ENCODE results near the gene TICAM2.

Gene TICAM2

DNA sequence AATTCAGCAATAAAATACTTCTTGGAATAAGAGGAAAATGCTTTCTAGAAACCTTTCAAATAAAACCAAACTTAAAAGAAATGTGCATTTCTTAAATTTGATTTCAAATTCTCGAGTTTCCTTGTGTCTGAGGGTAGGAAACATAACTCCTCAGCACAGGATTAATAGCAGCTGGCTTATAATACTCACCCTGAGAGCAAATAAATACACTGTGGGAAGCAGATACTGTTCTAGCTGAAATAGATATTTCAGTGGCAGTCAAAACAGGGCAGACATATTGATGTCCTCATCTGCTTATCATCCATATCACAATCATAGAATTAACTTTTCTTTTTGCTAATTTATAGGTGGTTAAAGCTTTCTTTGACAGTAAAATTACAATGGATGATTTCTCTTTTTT lies 33.6 kb downstream of the TICAM2 start:
- no peaks in the 10 kb centered on the region for H3K9me3 Mint-ChIP-seq
- H3K27ac Mint-ChIP-seq: no peak overlapping the region
- H3K36me3 Mint-ChIP-seq (ENCODE audit: low read depth): no peaks in the 10 kb centered on the region
- H3K27me3 Mint-ChIP-seq: peaks cover 7% of the 10 kb centered on the region
- no peaks in the 10 kb centered on the region for H3K4me1 Mint-ChIP-seq (ENCODE audit: low read depth)
- H3K4me3 Mint-ChIP-seq: no peak overlapping the region

DNA sequence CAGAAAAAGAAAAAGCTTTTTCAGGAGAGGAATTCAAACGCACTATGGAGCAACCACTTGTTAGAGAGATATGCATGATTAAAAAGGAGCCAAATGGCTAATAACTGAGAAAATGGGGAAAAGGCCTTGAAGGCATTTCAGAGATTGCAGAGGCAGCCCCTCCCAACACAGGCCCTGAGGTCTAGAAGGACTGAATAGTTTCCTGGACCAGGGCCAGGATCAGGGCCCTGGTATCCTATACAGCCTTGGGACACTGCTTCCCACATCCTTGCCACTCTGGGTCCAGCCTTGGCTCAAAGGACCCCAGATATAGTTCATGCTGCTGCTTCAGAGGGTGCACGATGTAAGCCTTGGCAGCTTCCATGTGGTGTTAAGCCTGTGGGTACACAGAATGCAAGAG lies 37.0 kb downstream of the TICAM2 start:
- H3K4me1 Mint-ChIP-seq (ENCODE audit: low read depth): no peaks in the 10 kb centered on the region
- no peak overlapping the region for H3K27ac Mint-ChIP-seq
- peaks cover 14% of the 10 kb centered on the region for H3K27me3 Mint-ChIP-seq
- no peaks in the 10 kb centered on the region for H3K9me3 Mint-ChIP-seq
- no peaks in the 10 kb centered on the region for H3K36me3 Mint-ChIP-seq (ENCODE audit: low read depth)
- no peak overlapping the region for H3K4me3 Mint-ChIP-seq

DNA sequence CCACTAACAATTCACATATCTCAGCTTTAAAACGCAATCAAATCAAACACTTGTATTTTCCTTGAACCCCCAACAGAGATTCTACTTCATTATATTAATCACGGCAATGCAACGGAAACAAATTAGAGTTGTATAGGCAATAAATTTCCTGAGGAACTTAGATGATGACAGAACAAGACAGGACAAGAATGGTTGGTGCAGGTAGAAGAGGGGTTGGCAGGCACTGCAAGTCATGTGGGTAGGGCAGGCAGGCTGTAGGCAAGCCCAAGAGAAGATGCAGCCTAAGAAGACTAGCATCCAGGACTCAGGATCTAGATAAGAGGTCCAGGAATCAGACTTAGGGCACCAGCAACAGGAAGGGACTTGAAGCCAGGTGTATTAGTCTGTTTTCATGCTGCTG lies 41.1 kb downstream of the TICAM2 start:
- H3K27me3 Mint-ChIP-seq: peaks cover 14% of the 10 kb centered on the region
- no peaks in the 10 kb centered on the region for H3K9me3 Mint-ChIP-seq
- no peaks in the 10 kb centered on the region for H3K36me3 Mint-ChIP-seq (ENCODE audit: low read depth)
- no peak overlapping the region for H3K27ac Mint-ChIP-seq
- no peak overlapping the region for H3K4me3 Mint-ChIP-seq
- no peaks in the 10 kb centered on the region for H3K4me1 Mint-ChIP-seq (ENCODE audit: low read depth)

DNA sequence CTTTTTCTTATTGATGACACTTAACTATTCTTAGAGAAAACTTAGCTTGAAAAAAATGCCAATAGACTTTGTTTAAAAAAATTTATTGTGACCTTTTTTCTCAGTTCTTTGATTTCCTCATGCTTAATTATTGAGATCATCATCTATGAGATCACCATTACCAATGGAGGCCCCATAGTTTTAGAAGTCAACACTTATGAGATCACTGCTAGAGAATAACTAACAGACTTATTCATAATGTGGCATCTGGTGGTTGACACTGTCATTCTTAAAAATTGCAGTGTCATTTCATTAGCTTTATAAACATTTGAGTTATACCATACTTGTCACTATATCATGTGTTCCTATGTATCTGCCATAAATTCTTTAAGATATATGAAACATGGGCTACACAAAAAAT lies 42.8 kb downstream of the TICAM2 start:
- Mint-ChIP-seq H3K27me3 (peaks cover 14% of the 10 kb centered on the region), H3K4me1 (ENCODE audit: low read depth) (no peaks in the 10 kb centered on the region), H3K27ac (no peak overlapping the region), H3K4me3 (no peak overlapping the region), H3K9me3 (no peaks in the 10 kb centered on the region), H3K36me3 (ENCODE audit: low read depth) (no peaks in the 10 kb centered on the region)

DNA sequence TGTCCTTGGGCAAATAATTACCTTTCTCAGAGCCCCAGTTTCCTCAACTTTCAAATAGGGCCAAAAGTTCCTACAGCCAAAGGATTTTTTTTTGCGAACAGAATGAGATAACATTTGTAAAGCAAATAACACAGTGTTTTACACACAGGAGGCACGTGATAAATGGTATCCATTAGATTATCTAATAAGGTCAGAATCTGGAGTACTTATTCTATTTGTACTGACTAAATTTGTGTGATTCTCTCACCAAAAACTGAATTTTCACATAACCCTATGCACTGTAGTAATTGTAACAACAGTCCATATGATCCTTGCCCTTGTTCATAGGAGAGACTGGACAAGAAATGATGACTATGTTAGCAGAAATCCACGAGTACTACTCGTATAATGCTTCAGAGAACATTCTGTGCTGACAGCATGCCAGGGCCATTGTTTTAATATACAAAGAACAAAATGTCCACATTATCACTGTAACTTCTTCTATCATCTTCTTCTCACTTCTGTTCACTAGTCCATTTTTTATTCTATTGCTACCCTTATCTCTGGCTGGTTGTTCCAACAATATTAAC lies 43.8 kb downstream of the TICAM2 start:
- Mint-ChIP-seq H3K4me3 (no peak overlapping the region), H3K9me3 (no peaks in the 10 kb centered on the region), H3K27me3 (peaks cover 11% of the 10 kb centered on the region), H3K36me3 (ENCODE audit: low read depth) (no peaks in the 10 kb centered on the region), H3K27ac (no peak overlapping the region), H3K4me1 (ENCODE audit: low read depth) (no peaks in the 10 kb centered on the region)

DNA sequence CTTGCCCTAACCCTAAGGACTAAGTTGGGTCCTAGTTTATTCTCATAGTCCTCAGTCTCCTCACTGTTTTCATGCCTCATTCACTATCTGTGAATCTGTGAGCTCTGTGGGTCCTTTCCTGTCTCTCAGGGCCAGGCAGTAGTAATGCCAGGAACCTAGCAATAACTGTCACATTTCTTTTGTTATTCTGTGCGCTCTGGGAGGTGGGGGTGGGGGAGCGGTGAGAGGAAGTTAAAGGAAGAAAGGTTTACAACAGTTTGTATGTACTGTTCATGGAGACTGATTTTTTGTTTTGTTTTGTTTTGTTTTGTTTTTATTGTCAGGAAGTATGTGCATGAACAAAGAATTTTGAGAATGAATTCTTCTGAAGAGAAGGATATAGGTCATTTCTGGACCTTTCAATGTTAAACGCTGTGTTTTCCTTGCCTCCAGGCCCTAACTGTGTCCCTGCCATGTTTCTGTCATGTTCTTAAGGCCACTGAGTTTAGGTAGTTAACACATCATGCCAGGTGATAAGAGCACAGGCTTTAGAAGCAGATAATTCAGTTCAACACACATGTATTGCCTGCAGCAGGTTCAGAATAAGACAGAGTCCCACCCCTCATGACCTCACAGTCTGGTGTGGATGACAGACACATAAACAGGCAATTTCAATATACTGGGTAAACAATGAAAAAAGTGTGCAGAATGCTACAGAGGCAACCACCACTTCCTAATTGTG lies 44.5 kb downstream of the TICAM2 start:
- no peak overlapping the region for H3K4me3 Mint-ChIP-seq
- H3K27ac Mint-ChIP-seq: no peak overlapping the region
- H3K4me1 Mint-ChIP-seq (ENCODE audit: low read depth): no peaks in the 10 kb centered on the region
- peaks cover 11% of the 10 kb centered on the region for H3K27me3 Mint-ChIP-seq
- no peaks in the 10 kb centered on the region for H3K9me3 Mint-ChIP-seq
- no peaks in the 10 kb centered on the region for H3K36me3 Mint-ChIP-seq (ENCODE audit: low read depth)

DNA sequence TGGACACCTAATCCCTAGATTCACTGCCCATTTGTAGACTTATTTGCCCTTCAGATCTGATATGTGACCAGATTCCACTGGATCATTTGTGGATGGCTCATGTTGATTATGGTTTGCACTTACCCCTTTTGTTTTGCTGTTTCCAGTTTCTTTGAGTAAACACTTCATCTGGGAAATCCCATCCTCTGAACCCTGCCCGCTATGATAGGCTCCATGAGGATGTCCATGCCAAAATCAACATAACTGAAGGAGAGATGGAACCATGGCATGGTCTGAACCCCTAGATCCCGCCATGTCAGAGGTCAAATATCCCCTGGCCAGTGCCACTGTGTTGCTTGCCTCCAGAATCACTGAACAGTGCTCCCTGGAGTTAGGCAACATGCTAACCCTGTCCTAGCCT lies 46.0 kb downstream of the TICAM2 start:
- Mint-ChIP-seq H3K4me3 (no peak overlapping the region), H3K9me3 (no peaks in the 10 kb centered on the region), H3K27ac (no peak overlapping the region), H3K4me1 (ENCODE audit: low read depth) (no peaks in the 10 kb centered on the region), H3K36me3 (ENCODE audit: low read depth) (no peaks in the 10 kb centered on the region), H3K27me3 (peaks cover 4% of the 10 kb centered on the region)

DNA sequence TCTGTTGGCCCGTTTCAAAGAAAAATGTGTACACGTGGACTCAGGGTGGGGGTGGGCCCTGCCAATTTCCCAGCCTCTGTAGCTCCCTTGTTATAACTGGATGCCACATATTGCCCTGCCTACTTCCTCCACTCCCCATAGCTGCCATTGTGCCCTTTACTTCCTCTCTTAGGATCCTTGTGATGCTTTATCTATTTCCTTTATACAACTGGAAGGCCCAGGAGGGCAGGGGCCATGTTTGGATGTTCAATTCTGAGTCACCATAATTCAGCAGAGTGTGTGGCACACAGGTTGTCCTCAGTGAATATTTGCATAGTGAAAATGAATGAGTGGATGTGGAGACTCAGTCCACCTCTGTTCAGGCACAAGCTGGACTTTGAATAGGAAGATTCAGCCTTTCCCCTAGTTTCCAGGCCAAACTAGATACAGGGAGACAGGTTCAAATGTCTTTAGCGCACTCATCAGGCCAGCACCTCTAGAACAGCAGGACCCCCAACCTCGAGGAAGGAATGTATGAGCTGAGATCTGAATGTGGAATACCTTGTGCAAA lies 47.1 kb downstream of the TICAM2 start:
- Mint-ChIP-seq H3K4me1 (ENCODE audit: low read depth) (no peaks in the 10 kb centered on the region), H3K27me3 (no peaks in the 10 kb centered on the region), H3K36me3 (ENCODE audit: low read depth) (no peaks in the 10 kb centered on the region), H3K4me3 (no peak overlapping the region), H3K27ac (no peak overlapping the region), H3K9me3 (no peaks in the 10 kb centered on the region)

DNA sequence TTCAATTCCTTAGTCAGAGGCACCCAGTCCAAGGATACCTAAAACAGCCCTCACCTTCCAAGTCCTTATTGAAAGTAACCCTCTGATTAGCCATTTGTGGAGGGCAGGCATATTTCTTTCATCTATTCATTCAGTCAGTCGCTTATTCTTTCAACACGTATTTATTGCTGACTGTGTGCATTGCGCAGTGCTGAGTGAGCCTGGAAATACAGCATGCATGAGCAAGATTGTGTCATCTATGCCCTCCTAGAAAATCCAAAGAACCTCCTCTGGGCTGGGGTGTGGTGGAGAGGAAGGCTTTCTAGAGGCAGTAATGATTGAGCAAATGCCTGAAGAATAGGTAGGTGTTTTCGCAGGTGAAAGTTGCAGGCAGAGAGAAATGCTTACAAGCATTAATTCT lies 49.2 kb downstream of the TICAM2 start:
- Mint-ChIP-seq H3K27ac (no peak overlapping the region), H3K36me3 (ENCODE audit: low read depth) (no peaks in the 10 kb centered on the region), H3K9me3 (no peaks in the 10 kb centered on the region), H3K27me3 (no peaks in the 10 kb centered on the region), H3K4me1 (ENCODE audit: low read depth) (peaks cover 5% of the 10 kb centered on the region), H3K4me3 (no peak overlapping the region)

DNA sequence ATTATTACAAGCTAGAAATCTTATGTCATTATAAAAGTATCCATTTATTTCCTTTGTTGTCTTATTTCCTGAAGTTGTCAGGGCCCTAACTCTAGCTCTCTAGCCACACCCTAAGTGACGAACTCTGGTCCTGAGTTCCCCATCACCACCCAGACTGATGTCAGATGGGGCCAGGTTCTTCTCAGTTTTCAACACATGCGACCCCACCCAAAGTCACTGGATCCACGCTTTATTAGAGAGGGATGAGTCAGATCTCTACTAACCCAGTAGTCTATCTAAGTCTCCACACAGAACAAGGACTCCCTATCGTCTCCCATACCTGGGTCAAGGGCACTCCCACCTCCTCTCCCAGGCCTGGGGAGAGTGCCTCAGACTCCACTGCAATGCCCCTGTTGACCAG lies 50.9 kb downstream of the TICAM2 start:
- Mint-ChIP-seq H3K36me3 (ENCODE audit: low read depth) (peaks cover 4% of the 10 kb centered on the region), H3K9me3 (no peaks in the 10 kb centered on the region), H3K4me1 (ENCODE audit: low read depth) (peaks cover 5% of the 10 kb centered on the region), H3K27ac (no peak overlapping the region), H3K4me3 (no peak overlapping the region), H3K27me3 (no peaks in the 10 kb centered on the region)

DNA sequence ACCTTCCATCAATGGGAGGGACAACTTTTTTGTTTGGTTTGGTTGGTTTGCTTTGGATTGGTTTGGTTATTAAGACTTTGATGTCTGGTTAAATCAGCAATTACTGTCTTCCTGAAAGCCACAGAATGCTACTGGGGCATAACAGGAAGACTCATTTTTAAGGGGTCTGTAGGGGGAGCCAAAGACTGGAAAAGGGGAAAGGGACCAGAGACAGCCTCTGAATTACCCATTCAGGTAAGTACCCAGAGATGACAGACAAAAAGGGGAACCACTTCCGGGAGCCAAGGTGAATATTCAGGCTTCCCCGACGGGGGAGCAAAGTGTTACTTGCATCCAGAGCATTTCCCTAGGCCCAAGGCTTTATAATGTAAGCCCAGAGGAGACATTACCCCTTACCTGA lies 53.1 kb downstream of the TICAM2 start:
- no peaks in the 10 kb centered on the region for H3K27me3 Mint-ChIP-seq
- H3K4me1 Mint-ChIP-seq (ENCODE audit: low read depth): peaks cover 13% of the 10 kb centered on the region
- H3K27ac Mint-ChIP-seq: no peak overlapping the region
- H3K36me3 Mint-ChIP-seq (ENCODE audit: low read depth): peaks cover 11% of the 10 kb centered on the region
- no peak overlapping the region for H3K4me3 Mint-ChIP-seq
- peaks cover 7% of the 10 kb centered on the region for H3K9me3 Mint-ChIP-seq

DNA sequence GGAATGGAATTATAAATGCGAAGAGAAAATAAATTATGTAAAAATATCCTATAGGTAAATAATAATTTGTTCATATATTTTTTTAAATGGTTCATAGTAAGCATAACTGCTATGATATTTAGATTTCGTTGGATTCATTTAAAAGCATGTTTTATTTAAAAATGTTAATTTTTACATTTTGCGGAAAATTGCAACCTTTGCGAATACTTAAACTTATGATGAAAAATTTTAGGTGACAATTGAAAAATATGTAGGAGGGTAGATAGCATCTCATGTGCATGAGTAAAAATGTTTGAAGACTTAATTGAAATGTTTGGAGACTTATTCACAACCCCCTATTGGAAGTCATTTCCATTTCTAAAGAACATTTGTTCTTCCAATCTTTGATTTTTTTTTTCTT lies 53.6 kb downstream of the TICAM2 start:
- Mint-ChIP-seq H3K36me3 (ENCODE audit: low read depth) (peaks cover 11% of the 10 kb centered on the region), H3K4me1 (ENCODE audit: low read depth) (peaks cover 13% of the 10 kb centered on the region), H3K27ac (no peak overlapping the region), H3K9me3 (peaks cover 7% of the 10 kb centered on the region), H3K27me3 (no peaks in the 10 kb centered on the region), H3K4me3 (no peak overlapping the region)

DNA sequence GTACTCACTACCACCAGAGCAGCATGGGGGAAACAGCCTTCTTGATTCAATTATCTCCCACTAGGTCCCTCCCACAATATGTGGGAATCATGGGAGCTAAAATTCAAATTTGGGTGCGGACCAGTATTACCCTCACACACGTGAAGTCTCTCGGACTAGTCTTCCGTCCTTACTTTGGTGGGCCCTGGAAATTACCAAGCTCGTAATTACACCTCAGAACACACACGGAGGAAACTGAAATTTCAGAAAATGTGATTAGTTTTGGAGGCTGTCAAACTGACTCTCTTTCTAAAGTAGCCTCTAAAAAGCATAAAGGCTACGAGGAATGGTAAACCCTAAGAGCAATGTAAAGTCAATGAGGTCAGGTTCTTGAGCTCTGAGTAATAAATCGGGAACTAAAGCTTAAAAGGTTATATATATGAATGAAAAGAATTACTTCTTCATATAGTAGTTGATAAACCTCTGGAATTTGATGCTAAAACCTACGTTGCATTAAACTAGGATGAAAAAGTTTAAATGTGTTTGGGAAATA lies 56.9 kb downstream of the TICAM2 start:
- peaks cover 43% of the 10 kb centered on the region for H3K4me1 Mint-ChIP-seq (ENCODE audit: low read depth)
- peak overlapping the region; percentile 94 for H3K4me3 Mint-ChIP-seq
- peak overlapping the region; percentile 92 for H3K27ac Mint-ChIP-seq
- H3K27me3 Mint-ChIP-seq: no peaks in the 10 kb centered on the region
- H3K9me3 Mint-ChIP-seq: peaks cover 7% of the 10 kb centered on the region
- H3K36me3 Mint-ChIP-seq (ENCODE audit: low read depth): peaks cover 40% of the 10 kb centered on the region

DNA sequence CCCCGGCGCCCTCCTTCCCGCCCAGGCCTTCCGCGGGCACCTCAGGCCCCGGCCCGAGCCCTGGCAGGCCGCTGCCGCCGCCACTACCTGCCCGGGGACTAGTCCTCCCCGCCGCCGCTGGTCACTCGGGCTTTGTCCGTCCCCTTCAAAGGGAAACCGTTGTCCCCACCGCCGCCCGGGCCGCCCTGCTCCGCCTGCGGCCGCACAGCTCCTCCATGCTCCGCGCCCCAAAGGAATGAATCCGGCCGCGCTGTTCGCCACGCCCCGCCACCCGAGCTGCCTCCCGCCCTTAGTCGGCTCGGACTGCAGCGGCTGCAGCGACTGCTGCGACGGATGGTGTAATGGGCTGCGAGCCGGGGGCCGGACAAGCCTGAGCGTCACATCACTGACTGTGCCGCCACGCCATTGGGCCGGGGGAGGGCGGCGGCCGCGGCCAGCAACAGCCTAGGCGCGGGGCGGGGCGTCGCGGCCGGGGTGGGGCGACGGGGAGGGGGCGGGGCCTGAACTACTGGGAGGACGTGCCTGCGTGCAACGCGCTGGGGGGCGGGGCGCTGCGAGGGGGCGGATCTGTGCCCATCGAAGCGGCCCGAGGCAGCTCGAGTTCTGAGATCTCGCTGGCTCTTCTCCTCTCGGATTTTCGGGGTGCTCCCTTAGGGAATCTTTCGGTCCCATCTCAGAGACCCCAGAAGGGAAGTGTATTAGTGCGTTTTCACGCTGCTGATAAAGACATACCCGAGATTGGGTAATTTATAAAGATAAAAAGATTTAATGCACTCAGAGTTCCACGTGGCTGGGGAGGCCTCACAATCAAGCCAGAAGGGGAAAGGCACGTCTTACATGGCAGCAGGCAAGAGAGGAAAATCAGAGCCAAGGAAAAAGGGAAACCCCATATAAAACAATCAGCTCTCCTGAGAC lies 57.6 kb downstream of the TICAM2 start, which contains the start of gene FEM1C:
Gene FEM1C (minus strand): TSS at position 340 of the 915 bp plus-strand sequence. CDS start 1,282 bp downstream, outside the sequence.
- H3K4me1 Mint-ChIP-seq (ENCODE audit: low read depth): peaks cover 50% of the 10 kb centered on the region
- peak within 1 kb of the TSS; percentile 96 for H3K27ac Mint-ChIP-seq
- peaks cover 47% of the 10 kb centered on the region for H3K36me3 Mint-ChIP-seq (ENCODE audit: low read depth)
- peak within 1 kb of the TSS; percentile 94 for H3K4me3 Mint-ChIP-seq
- no peaks in the 10 kb centered on the region for H3K27me3 Mint-ChIP-seq
- peaks cover 7% of the 10 kb centered on the region for H3K9me3 Mint-ChIP-seq

DNA sequence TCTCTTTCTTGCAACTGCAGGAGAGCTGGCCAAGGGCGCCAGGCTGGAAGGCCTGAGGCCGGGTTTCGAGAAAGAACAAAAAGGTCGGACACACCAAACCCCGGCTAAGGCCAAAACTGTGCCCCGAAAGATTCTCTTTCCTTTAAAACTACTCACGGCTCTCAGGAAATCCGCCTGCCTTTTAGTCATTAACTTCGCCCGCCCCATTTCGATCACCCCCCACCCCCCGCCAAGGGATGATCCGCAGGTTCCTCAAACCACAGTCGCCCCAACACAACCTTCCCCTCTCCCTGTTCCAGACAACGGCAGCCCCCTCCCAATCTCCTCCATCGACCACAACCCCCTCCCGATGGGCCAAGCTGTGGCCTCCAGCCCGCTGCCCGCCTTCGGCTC lies 58.2 kb downstream of the TICAM2 start:
- peak overlapping the region; percentile 96 for H3K27ac Mint-ChIP-seq
- no peaks in the 10 kb centered on the region for H3K27me3 Mint-ChIP-seq

More for the DNA sequence above, 58.2 kb downstream of the TICAM2 start:
- Mint-ChIP-seq H3K4me3 (peak overlapping the region; percentile 94), H3K9me3 (peaks cover 7% of the 10 kb centered on the region), H3K4me1 (ENCODE audit: low read depth) (peaks cover 53% of the 10 kb centered on the region), H3K36me3 (ENCODE audit: low read depth) (peaks cover 53% of the 10 kb centered on the region)
